ENCODE results near the gene DCTN2.

GRCh38 chr12:57550641-57551549, 3.9 kb upstream of the DCTN2 start:
- TF ChIP-seq BHLHE40 (IDR thresholded peaks at IDR 0.05; ENCODE audit: borderline replicate concordance): no peak
- TF ChIP-seq SP1 (IDR thresholded peaks at IDR 0.05): no peak
- no peak for TF ChIP-seq NFRKB (IDR thresholded peaks at IDR 0.05)
